Neural progenitor cell (in vitro differentiated cells): ENCODE measurements around the gene EHBP1.

Experiments
- CTCF ChIP-seq: fragments of 200-600 bp; sonication (generic); IDR thresholded peaks from 2 replicates; pipeline ENCODE4 v1.5.1; 2017; ENCODE audit warnings: antibody characterized with exemption, mild to moderate bottlenecking
- EZH2 ChIP-seq: fragments of 200-600 bp; sonication (generic); IDR thresholded peaks from 2 replicates; pipeline ENCODE4 v1.6.1; 2017; ENCODE audit warnings: antibody characterized with exemption, mild to moderate bottlenecking, moderate library complexity

GRCh38 chr2:62775367-62775668 is 69.8 kb downstream of the EHBP1 start:
- TF ChIP-seq CTCF (no peak), EZH2 (no peak)
